ENCODE measurements around the gene CDH4. TPM values are rescaled to one million over a fixed set of nuclear protein-coding genes. Genes with fewer than 3 reads are reported as not detected.

CDH4 gene
- total RNA-seq, 1 donor from 2014 or later = 0.05 TPM

- DNase-seq = no peak
- intact Hi-C loops (cut with DNase I) = no loop called here
- ATAC-seq (ENCODE audit: poor library complexity) = no peak
Observed at GRCh38 chr20:61603715-61604114, 351.7 kb downstream of the CDH4 start.

GRCh38 chr20:61604549-61604948, 352.5 kb downstream of the CDH4 start:
- no peak for DNase-seq
- intact Hi-C loops (cut with DNase I) = no loop called here
- ATAC-seq (ENCODE audit: poor library complexity) = no peak

GRCh38 chr20:61605283-61605682, 353.2 kb downstream of the CDH4 start:
- ATAC-seq (ENCODE audit: poor library complexity) = no peak
- intact Hi-C loops (cut with DNase I) = no loop called here
- no peak for DNase-seq

- intact Hi-C loops (cut with DNase I) = no loop called here
- ATAC-seq (ENCODE audit: poor library complexity) (no peak), DNase-seq (no peak)
Observed at GRCh38 chr20:61605862-61606557, 353.9 kb downstream of the CDH4 start.

- ATAC-seq (ENCODE audit: poor library complexity) = no peak
- no peak for DNase-seq
- intact Hi-C loops (cut with DNase I) = no loop called here
Observed at GRCh38 chr20:61608275-61609085, 356.4 kb downstream of the CDH4 start.

- intact Hi-C loops (cut with DNase I) = no loop called here
- DNase-seq (no peak), ATAC-seq (ENCODE audit: poor library complexity) (no peak)
Observed at GRCh38 chr20:61609461-61609860, 357.4 kb downstream of the CDH4 start.

- intact Hi-C loops (cut with DNase I) = no loop called here
- DNase-seq = no peak
Observed at GRCh38 chr20:61611401-61612180, 359.5 kb downstream of the CDH4 start.

GRCh38 chr20:61613917-61614705, 362.1 kb downstream of the CDH4 start:
- ATAC-seq (ENCODE audit: poor library complexity) (no peak), DNase-seq (no peak)
- intact Hi-C loops (cut with DNase I) = no loop called here

More at GRCh38 chr20:61611401-61612180, 359.5 kb downstream of the CDH4 start:
- ATAC-seq (ENCODE audit: poor library complexity) = no peak

GRCh38 chr20:61614706-61615100, 362.6 kb downstream of the CDH4 start:
- DNase-seq = peak; percentile 9
- intact Hi-C loops (cut with DNase I) = no loop called here
- no peak for ATAC-seq (ENCODE audit: poor library complexity)

- intact Hi-C loops (cut with DNase I) = no loop called here
- ATAC-seq (ENCODE audit: poor library complexity) = no peak
- DNase-seq = no peak
Observed at GRCh38 chr20:61615806-61616205, 363.7 kb downstream of the CDH4 start.

GRCh38 chr20:61619751-61620150, 367.7 kb downstream of the CDH4 start:
- intact Hi-C loops (cut with DNase I) = no loop called here
- no peak for ATAC-seq (ENCODE audit: poor library complexity)
- no peak for DNase-seq

- DNase-seq = no peak
- no peak for ATAC-seq (ENCODE audit: poor library complexity)
- intact Hi-C loops (cut with DNase I) = no loop called here
Observed at GRCh38 chr20:61620174-61620573, 368.1 kb downstream of the CDH4 start.

- no peak for ATAC-seq (ENCODE audit: poor library complexity)
Observed at GRCh38 chr20:61621035-61621730, 369.1 kb downstream of the CDH4 start.

GRCh38 chr20:61621852-61622251, 369.8 kb downstream of the CDH4 start:
- ATAC-seq (ENCODE audit: poor library complexity) = no peak

More at GRCh38 chr20:61621035-61621730, 369.1 kb downstream of the CDH4 start:
- DNase-seq = no peak
- intact Hi-C loops (cut with DNase I) = no loop called here

GRCh38 chr20:61623451-61623850, 371.4 kb downstream of the CDH4 start:
- no peak for ATAC-seq (ENCODE audit: poor library complexity)
- DNase-seq = peak; percentile 16
- intact Hi-C loops (cut with DNase I) = no loop called here

More at GRCh38 chr20:61621852-61622251, 369.8 kb downstream of the CDH4 start:
- no peak for DNase-seq
- intact Hi-C loops (cut with DNase I) = no loop called here

GRCh38 chr20:61625246-61625645, 373.2 kb downstream of the CDH4 start:
- intact Hi-C loops (cut with DNase I) = no loop called here
- no peak for DNase-seq
- no peak for ATAC-seq (ENCODE audit: poor library complexity)

GRCh38 chr20:61626412-61626811, 374.4 kb downstream of the CDH4 start:
- intact Hi-C loops (cut with DNase I) = no loop called here
- ATAC-seq (ENCODE audit: poor library complexity) = no peak
- DNase-seq = peak; percentile 35

- intact Hi-C loops (cut with DNase I) = no loop called here
- ATAC-seq (ENCODE audit: poor library complexity) = no peak
- peak; percentile 31 for DNase-seq
Observed at GRCh38 chr20:61627791-61628415, 375.8 kb downstream of the CDH4 start.
